Measurements from ENCODE around the gene TMEM185B.

The TMEM185B gene

GRCh38 chr2:120250640-120251039, 27.4 kb upstream of the TMEM185B start:
- peaks cover 31% of the 10 kb centered on the region for H3K27me3 ChIP-seq (ENCODE audit: control insufficient read depth, insufficient read depth, low read length)
- no peak overlapping the region for H3K4me2 ChIP-seq (ENCODE audit: low read length)
- no peaks in the 10 kb centered on the region for H3K36me3 ChIP-seq (ENCODE audit: insufficient read depth, low read length)
- H3K9me3 ChIP-seq (replicated peaks; ENCODE audit: low read length), result no peaks in the 10 kb centered on the region
- H3K4me3 ChIP-seq (ENCODE audit: low read length), result no peak overlapping the region
- H3K4me1 ChIP-seq (ENCODE audit: control insufficient read depth, insufficient read depth, low read length), result peaks cover 25% of the 10 kb centered on the region
- no peak overlapping the region for H3K9ac ChIP-seq (ENCODE audit: low read depth, low read length)

- H3K4me1 ChIP-seq (ENCODE audit: control insufficient read depth, insufficient read depth, low read length), result peaks cover 23% of the 10 kb centered on the region
- peaks cover 31% of the 10 kb centered on the region for H3K27me3 ChIP-seq (ENCODE audit: control insufficient read depth, insufficient read depth, low read length)
- H3K36me3 ChIP-seq (ENCODE audit: insufficient read depth, low read length), result no peaks in the 10 kb centered on the region
Measured at GRCh38 chr2:120247851-120248250, 24.7 kb upstream of the TMEM185B start.

DNA sequence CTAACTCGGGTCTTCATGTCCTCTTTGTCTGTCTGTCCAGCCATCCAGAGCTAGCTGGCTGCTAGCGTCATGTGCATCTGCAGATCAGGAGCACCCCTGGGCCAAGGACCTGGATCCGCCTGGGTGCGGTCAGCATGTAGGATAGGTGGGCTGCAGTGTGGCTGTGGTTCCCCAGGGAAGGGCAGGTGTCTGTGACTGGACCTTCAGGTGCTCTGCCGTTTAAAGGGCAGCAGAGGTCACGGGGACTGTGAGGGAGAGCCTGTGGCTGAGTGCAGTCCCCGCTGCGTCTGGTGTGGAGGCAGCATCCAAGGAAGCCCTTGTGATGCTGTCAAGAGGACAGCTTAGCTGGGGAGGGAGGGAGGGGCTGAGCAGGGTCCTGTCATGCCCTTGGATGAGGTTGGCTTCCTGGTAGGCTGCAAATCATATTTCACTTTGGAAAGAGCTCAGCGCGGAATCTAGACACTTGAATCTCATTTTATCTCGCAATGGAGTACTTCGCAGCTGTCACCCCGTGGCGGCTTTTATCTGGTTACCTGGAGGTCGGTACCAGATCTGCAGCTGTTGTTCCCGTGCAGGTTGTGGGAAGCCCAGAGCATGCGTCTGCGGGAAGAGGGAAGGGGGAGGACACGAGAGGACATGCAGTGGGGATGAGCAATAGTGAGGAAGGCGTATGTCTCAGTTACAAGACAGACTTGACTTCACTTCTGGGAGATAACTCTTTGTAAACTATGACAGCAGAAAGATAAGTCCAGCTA, 23.5 kb upstream of the TMEM185B start:
- Histone ChIP-seq H3K27me3 (ENCODE audit: control insufficient read depth, insufficient read depth, low read length) (peaks cover 31% of the 10 kb centered on the region), H3K36me3 (ENCODE audit: insufficient read depth, low read length) (no peaks in the 10 kb centered on the region), H3K4me3 (ENCODE audit: low read length) (no peak overlapping the region), H3K4me2 (ENCODE audit: low read length) (no peak overlapping the region), H3K9ac (ENCODE audit: low read depth, low read length) (no peak overlapping the region), H3K4me1 (ENCODE audit: control insufficient read depth, insufficient read depth, low read length) (peaks cover 21% of the 10 kb centered on the region), H3K9me3 (replicated peaks; ENCODE audit: low read length) (no peaks in the 10 kb centered on the region)

More at GRCh38 chr2:120247851-120248250, 24.7 kb upstream of the TMEM185B start:
- Histone ChIP-seq H3K9ac (ENCODE audit: low read depth, low read length) (no peak overlapping the region), H3K9me3 (replicated peaks; ENCODE audit: low read length) (no peaks in the 10 kb centered on the region), H3K4me2 (ENCODE audit: low read length) (no peak overlapping the region), H3K4me3 (ENCODE audit: low read length) (no peak overlapping the region)

DNA sequence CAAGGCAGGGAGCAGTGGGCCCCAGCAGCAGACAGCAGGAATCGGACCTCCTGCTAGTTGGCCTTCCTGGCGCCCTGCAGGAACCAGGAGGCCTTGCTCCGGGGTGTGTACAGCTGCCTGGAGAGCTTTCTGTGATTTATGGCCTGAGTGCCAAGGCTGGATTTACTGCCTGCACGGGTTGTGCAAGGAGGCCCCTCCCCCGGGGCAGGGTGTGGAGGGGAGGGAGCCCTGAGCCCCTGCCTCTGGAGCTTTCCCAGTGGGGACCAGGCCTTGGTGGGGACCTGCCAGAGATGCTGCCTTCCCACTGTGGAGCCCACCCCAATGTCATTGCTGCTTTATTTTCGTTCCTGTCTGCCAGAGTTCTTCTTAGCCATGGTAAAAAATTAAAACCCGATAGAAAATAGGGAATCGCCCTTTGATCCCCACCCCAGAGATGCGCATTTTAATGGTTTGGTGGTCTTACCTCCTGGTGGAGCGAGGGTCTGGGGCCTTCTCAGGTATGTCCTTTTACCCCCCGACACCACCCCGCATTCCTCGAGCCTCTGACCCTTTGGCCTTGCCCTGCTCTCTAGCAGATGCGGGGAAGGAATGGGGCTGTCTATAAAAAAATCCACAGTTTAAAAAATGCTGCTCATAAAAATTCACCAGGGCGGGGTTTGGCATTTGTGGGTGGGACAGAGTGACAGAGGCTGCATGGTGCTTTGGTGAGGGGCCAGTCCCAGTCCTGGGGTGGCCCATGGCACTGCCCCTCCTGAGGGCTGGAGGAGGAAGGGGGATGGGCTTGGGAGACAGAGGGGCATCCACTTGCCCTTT, 22.5 kb upstream of the TMEM185B start:
- Histone ChIP-seq H3K27me3 (ENCODE audit: control insufficient read depth, insufficient read depth, low read length) (peaks cover 25% of the 10 kb centered on the region), H3K36me3 (ENCODE audit: insufficient read depth, low read length) (no peaks in the 10 kb centered on the region), H3K4me3 (ENCODE audit: low read length) (no peak overlapping the region), H3K4me2 (ENCODE audit: low read length) (no peak overlapping the region), H3K9me3 (replicated peaks; ENCODE audit: low read length) (no peaks in the 10 kb centered on the region), H3K9ac (ENCODE audit: low read depth, low read length) (no peak overlapping the region), H3K4me1 (ENCODE audit: control insufficient read depth, insufficient read depth, low read length) (peaks cover 21% of the 10 kb centered on the region)

DNA sequence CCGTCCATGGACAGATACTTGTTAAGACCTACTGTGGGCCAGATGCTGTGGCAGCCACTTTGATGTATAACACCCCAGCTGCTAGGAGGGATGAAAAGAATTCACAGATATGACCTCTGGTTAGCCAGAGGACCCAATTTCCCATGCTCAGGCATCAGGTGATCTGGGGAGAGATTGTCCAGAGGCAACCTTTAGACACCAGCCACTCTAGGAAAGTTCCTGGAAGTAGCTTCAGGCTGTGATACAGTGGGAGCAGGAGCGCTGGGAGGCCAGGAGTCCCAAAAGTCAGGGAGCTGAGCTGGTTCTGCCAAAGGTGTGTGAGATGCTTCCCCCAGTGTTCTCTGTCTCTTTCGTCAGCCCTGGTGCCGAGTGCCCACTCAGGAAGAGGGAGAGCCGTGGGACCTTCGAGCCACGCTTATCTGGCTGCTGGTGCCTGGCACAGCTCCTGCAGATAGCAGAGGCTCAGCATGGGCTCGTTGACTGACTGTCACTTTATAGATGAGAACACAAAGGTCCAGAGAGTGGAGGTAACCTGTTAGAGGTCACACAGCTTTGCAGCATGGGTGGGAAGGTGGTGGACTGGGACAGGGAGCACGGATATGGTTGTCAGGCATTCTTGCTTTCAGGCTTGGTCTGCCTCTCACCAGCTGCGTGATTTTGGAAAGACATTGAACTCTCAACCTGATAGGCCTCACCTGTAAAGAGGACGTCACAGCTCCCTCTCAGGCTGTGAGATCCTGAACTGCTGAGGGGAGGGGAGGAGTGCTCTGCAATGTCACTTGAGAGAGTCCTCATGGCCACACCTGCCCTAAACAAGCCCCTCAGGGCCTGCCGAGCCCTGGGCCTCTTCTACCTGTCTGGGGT, 21.7 kb upstream of the TMEM185B start:
- Histone ChIP-seq H3K4me3 (ENCODE audit: low read length) (no peak overlapping the region), H3K4me1 (ENCODE audit: control insufficient read depth, insufficient read depth, low read length) (peaks cover 22% of the 10 kb centered on the region), H3K4me2 (ENCODE audit: low read length) (no peak overlapping the region), H3K9ac (ENCODE audit: low read depth, low read length) (no peak overlapping the region), H3K27me3 (ENCODE audit: control insufficient read depth, insufficient read depth, low read length) (peaks cover 17% of the 10 kb centered on the region), H3K36me3 (ENCODE audit: insufficient read depth, low read length) (no peaks in the 10 kb centered on the region), H3K9me3 (replicated peaks; ENCODE audit: low read length) (no peaks in the 10 kb centered on the region)

DNA sequence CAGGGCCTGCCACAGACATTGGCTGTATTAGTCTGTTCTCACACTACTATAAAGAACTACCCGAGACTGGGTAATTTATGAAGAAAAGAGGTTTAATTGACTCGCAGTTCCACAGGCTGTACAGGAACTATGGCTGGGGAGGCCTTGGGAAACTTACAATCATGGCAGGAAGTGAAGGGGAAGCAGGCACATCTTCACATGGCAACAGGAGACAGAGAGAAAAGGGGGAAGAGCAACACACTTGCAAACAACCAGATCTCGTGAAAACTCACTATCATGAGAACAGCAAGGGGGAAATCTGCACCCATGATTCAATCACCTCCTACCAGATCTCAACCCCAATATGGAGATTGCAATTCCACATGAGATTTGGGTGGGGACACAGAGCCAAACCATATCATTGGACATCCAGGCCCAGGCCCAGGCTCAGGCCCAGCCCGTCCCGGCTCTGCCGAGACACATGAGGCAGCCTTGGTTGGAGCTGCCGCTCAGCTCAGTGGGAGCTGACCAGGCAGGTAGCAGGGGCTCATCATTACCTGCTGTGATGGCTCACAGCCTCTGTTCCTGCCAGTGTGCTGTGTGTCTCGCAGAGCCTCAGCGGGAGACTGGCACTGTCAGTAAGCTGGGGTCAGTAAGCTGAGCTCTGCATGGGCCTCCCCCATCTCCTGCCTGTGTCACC, 20.8 kb upstream of the TMEM185B start:
- Histone ChIP-seq H3K4me2 (ENCODE audit: low read length) (no peak overlapping the region), H3K4me3 (ENCODE audit: low read length) (no peak overlapping the region), H3K36me3 (ENCODE audit: insufficient read depth, low read length) (no peaks in the 10 kb centered on the region), H3K4me1 (ENCODE audit: control insufficient read depth, insufficient read depth, low read length) (peaks cover 31% of the 10 kb centered on the region), H3K9me3 (replicated peaks; ENCODE audit: low read length) (no peaks in the 10 kb centered on the region), H3K9ac (ENCODE audit: low read depth, low read length) (no peak overlapping the region), H3K27me3 (ENCODE audit: control insufficient read depth, insufficient read depth, low read length) (peaks cover 14% of the 10 kb centered on the region)

- H3K9me3 ChIP-seq (replicated peaks; ENCODE audit: low read length), result no peaks in the 10 kb centered on the region
- peaks cover 14% of the 10 kb centered on the region for H3K27me3 ChIP-seq (ENCODE audit: control insufficient read depth, insufficient read depth, low read length)
- H3K36me3 ChIP-seq (ENCODE audit: insufficient read depth, low read length), result no peaks in the 10 kb centered on the region
- peaks cover 39% of the 10 kb centered on the region for H3K4me1 ChIP-seq (ENCODE audit: control insufficient read depth, insufficient read depth, low read length)
- no peak overlapping the region for H3K4me3 ChIP-seq (ENCODE audit: low read length)
- H3K9ac ChIP-seq (ENCODE audit: low read depth, low read length), result no peak overlapping the region
- no peak overlapping the region for H3K4me2 ChIP-seq (ENCODE audit: low read length)
Measured at GRCh38 chr2:120243211-120243610, 20.0 kb upstream of the TMEM185B start.

DNA sequence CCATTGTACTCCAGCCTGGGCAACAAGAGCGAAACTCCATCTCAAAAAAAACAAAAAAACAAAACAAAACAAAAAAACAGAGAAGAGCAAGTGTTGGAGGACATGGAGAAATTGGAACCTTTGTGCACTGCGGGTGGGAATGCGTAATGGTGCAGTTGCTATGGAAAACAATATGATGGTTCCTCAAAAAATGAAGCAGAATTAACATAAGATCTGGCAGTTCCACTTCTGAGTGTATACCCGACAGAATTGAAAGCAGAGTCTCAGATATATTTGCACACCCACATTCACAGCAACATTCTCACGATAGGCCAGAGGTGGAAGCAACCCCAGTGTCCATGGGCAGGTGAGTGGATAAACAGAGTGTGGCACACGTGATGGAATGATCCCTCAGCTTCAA, 18.5 kb upstream of the TMEM185B start:
- Histone ChIP-seq H3K4me1 (ENCODE audit: control insufficient read depth, insufficient read depth, low read length) (peaks cover 49% of the 10 kb centered on the region), H3K9me3 (replicated peaks; ENCODE audit: low read length) (no peaks in the 10 kb centered on the region), H3K27me3 (ENCODE audit: control insufficient read depth, insufficient read depth, low read length) (no peaks in the 10 kb centered on the region), H3K9ac (ENCODE audit: low read depth, low read length) (no peak overlapping the region), H3K4me3 (ENCODE audit: low read length) (no peak overlapping the region), H3K4me2 (ENCODE audit: low read length) (no peak overlapping the region), H3K36me3 (ENCODE audit: insufficient read depth, low read length) (no peaks in the 10 kb centered on the region)

GRCh38 chr2:120240901-120241429, 17.8 kb upstream of the TMEM185B start:
- Histone ChIP-seq H3K4me1 (ENCODE audit: control insufficient read depth, insufficient read depth, low read length) (peaks cover 45% of the 10 kb centered on the region), H3K36me3 (ENCODE audit: insufficient read depth, low read length) (no peaks in the 10 kb centered on the region), H3K27me3 (ENCODE audit: control insufficient read depth, insufficient read depth, low read length) (no peaks in the 10 kb centered on the region), H3K9ac (ENCODE audit: low read depth, low read length) (no peak overlapping the region), H3K4me3 (ENCODE audit: low read length) (no peak overlapping the region), H3K4me2 (ENCODE audit: low read length) (no peak overlapping the region), H3K9me3 (replicated peaks; ENCODE audit: low read length) (no peaks in the 10 kb centered on the region)

GRCh38 chr2:120239488-120240287, 16.5 kb upstream of the TMEM185B start:
- Histone ChIP-seq H3K4me3 (ENCODE audit: low read length) (peak overlapping the region; percentile 14), H3K4me2 (ENCODE audit: low read length) (peak overlapping the region; percentile 59), H3K4me1 (ENCODE audit: control insufficient read depth, insufficient read depth, low read length) (peaks cover 35% of the 10 kb centered on the region), H3K9ac (ENCODE audit: low read depth, low read length) (no peak overlapping the region), H3K27me3 (ENCODE audit: control insufficient read depth, insufficient read depth, low read length) (no peaks in the 10 kb centered on the region), H3K36me3 (ENCODE audit: insufficient read depth, low read length) (no peaks in the 10 kb centered on the region), H3K9me3 (replicated peaks; ENCODE audit: low read length) (no peaks in the 10 kb centered on the region)

Data from skeletal muscle satellite cell (primary cell).